ENCODE measurements around the gene ZDHHC18. TPM values are rescaled to one million over a fixed set of nuclear protein-coding genes. Genes with fewer than 3 reads are reported as not detected.

Gene ZDHHC18
- polyA plus RNA-seq, 2 donors, result 14.4 to 15.0 TPM

- Histone ChIP-seq H3K27ac (ENCODE audit: low read depth in 2 of 2, low read length in 1 of 2) (no peak overlapping the region), H3K36me3 (ENCODE audit: control insufficient read depth in 2 of 2, insufficient read depth in 2 of 2, low read length in 1 of 2) (peaks cover 7 to 34% of the 10 kb centered on the region in 2 donors), H3K9me3 (ENCODE audit: control insufficient read depth in 2 of 2, insufficient read depth in 1 of 2, low read depth in 1 of 2, low read length in 1 of 2) (no peaks in the 10 kb centered on the region), H3K4me1 (ENCODE audit: control insufficient read depth in 2 of 2, insufficient read depth in 2 of 2, low read length in 1 of 2) (peaks cover 0 to 8% of the 10 kb centered on the region in 2 donors), H3K27me3 (ENCODE audit: control insufficient read depth in 1 of 2, insufficient read depth in 2 of 2, low read length in 2 of 2) (no peaks in the 10 kb centered on the region), H3K4me3 (ENCODE audit: low read depth in 1 of 2, low read length in 2 of 2) (no peak overlapping the region)
- WGBS, 2 donors, result 88 to 89% methylated on average over 1 of the region's 1 CpG
Measured at GRCh38 chr1:26887125-26887524, 60.6 kb downstream of the ZDHHC18 start.

- Histone ChIP-seq H3K4me3 (ENCODE audit: low read depth in 1 of 2, low read length in 2 of 2) (no peak overlapping the region), H3K4me1 (ENCODE audit: control insufficient read depth in 2 of 2, insufficient read depth in 2 of 2, low read length in 1 of 2) (peaks cover 0 to 8% of the 10 kb centered on the region in 2 donors), H3K27ac (ENCODE audit: low read depth in 2 of 2, low read length in 1 of 2) (no peak overlapping the region), H3K27me3 (ENCODE audit: control insufficient read depth in 1 of 2, insufficient read depth in 2 of 2, low read length in 2 of 2) (no peaks in the 10 kb centered on the region), H3K36me3 (ENCODE audit: control insufficient read depth in 2 of 2, insufficient read depth in 2 of 2, low read length in 1 of 2) (peaks cover 3 to 32% of the 10 kb centered on the region in 2 donors), H3K9me3 (ENCODE audit: control insufficient read depth in 2 of 2, insufficient read depth in 1 of 2, low read depth in 1 of 2, low read length in 1 of 2) (no peaks in the 10 kb centered on the region)
- WGBS, 2 donors, result 87 to 92% methylated on average over 1 of the region's 1 CpG
Measured at GRCh38 chr1:26888231-26888630, 61.7 kb downstream of the ZDHHC18 start.

GRCh38 chr1:26889551-26890466 lies 63.3 kb downstream of the ZDHHC18 start, which contains the start of gene GPN2:
GPN2 (minus strand) TSS chr1:26890283; CDS start chr1:26890096, 187 bp downstream.
- no peaks in the 10 kb centered on the region for H3K27me3 ChIP-seq (ENCODE audit: control insufficient read depth in 1 of 2, insufficient read depth in 2 of 2, low read length in 2 of 2)
- WGBS, 2 donors, result 1% methylated on average over 89 of the region's 89 CpGs
- H3K36me3 ChIP-seq (ENCODE audit: control insufficient read depth in 2 of 2, insufficient read depth in 2 of 2, low read length in 1 of 2), result peaks cover 10 to 26% of the 10 kb centered on the region in 2 donors
- H3K27ac ChIP-seq (ENCODE audit: low read depth in 2 of 2, low read length in 1 of 2), result peak within 1 kb of the TSS; percentile 93 to 96
- H3K9me3 ChIP-seq (ENCODE audit: control insufficient read depth in 2 of 2, insufficient read depth in 1 of 2, low read depth in 1 of 2, low read length in 1 of 2), result no peaks in the 10 kb centered on the region
- H3K4me3 ChIP-seq (ENCODE audit: low read depth in 1 of 2, low read length in 2 of 2), result peak within 1 kb of the TSS; percentile 95 to 97
- H3K4me1 ChIP-seq (ENCODE audit: control insufficient read depth in 2 of 2, insufficient read depth in 2 of 2, low read length in 1 of 2), result peaks cover 0 to 8% of the 10 kb centered on the region in 2 donors

GRCh38 chr1:26890467-26890796 lies 63.9 kb downstream of the ZDHHC18 start:
- H3K4me1 ChIP-seq (ENCODE audit: control insufficient read depth in 2 of 2, insufficient read depth in 2 of 2, low read length in 1 of 2), result peaks cover 0 to 8% of the 10 kb centered on the region in 2 donors
- 1 to 2% methylated on average over 12 of the region's 12 CpGs for WGBS, 2 donors
- peak overlapping the region; percentile 93 to 96 for H3K27ac ChIP-seq (ENCODE audit: low read depth in 2 of 2, low read length in 1 of 2)
- H3K27me3 ChIP-seq (ENCODE audit: control insufficient read depth in 1 of 2, insufficient read depth in 2 of 2, low read length in 2 of 2), result no peaks in the 10 kb centered on the region
- H3K4me3 ChIP-seq (ENCODE audit: low read depth in 1 of 2, low read length in 2 of 2), result peak overlapping the region; percentile 95 to 97
- H3K9me3 ChIP-seq (ENCODE audit: control insufficient read depth in 2 of 2, insufficient read depth in 1 of 2, low read depth in 1 of 2, low read length in 1 of 2), result no peaks in the 10 kb centered on the region
- peaks cover 10 to 22% of the 10 kb centered on the region in 2 donors for H3K36me3 ChIP-seq (ENCODE audit: control insufficient read depth in 2 of 2, insufficient read depth in 2 of 2, low read length in 1 of 2)

GRCh38 chr1:26894263-26894662 lies 67.8 kb downstream of the ZDHHC18 start:
- Histone ChIP-seq H3K27ac (ENCODE audit: low read depth in 2 of 2, low read length in 1 of 2) (no peak overlapping the region), H3K4me3 (ENCODE audit: low read depth in 1 of 2, low read length in 2 of 2) (no peak overlapping the region), H3K27me3 (ENCODE audit: control insufficient read depth in 1 of 2, insufficient read depth in 2 of 2, low read length in 2 of 2) (no peaks in the 10 kb centered on the region), H3K4me1 (ENCODE audit: control insufficient read depth in 2 of 2, insufficient read depth in 2 of 2, low read length in 1 of 2) (peaks cover 0 to 6% of the 10 kb centered on the region in 2 donors), H3K36me3 (ENCODE audit: control insufficient read depth in 2 of 2, insufficient read depth in 2 of 2, low read length in 1 of 2) (peaks cover 17 to 19% of the 10 kb centered on the region in 2 donors), H3K9me3 (ENCODE audit: control insufficient read depth in 2 of 2, insufficient read depth in 1 of 2, low read depth in 1 of 2, low read length in 1 of 2) (no peaks in the 10 kb centered on the region)
- WGBS, 2 donors, result 81 to 89% methylated on average over 13 of the region's 13 CpGs

- Histone ChIP-seq H3K27me3 (ENCODE audit: control insufficient read depth in 1 of 2, insufficient read depth in 2 of 2, low read length in 2 of 2) (no peaks in the 10 kb centered on the region), H3K36me3 (ENCODE audit: control insufficient read depth in 2 of 2, insufficient read depth in 2 of 2, low read length in 1 of 2) (peaks cover 14 to 16% of the 10 kb centered on the region in 2 donors), H3K4me1 (ENCODE audit: control insufficient read depth in 2 of 2, insufficient read depth in 2 of 2, low read length in 1 of 2) (no peaks in the 10 kb centered on the region), H3K4me3 (ENCODE audit: low read depth in 1 of 2, low read length in 2 of 2) (no peak overlapping the region), H3K27ac (ENCODE audit: low read depth in 2 of 2, low read length in 1 of 2) (no peak overlapping the region), H3K9me3 (ENCODE audit: control insufficient read depth in 2 of 2, insufficient read depth in 1 of 2, low read depth in 1 of 2, low read length in 1 of 2) (no peaks in the 10 kb centered on the region)
- WGBS, 2 donors, result 90 to 93% methylated on average over 9 of the region's 9 CpGs
Measured at GRCh38 chr1:26897351-26897750, 70.9 kb downstream of the ZDHHC18 start.

GRCh38 chr1:26900001-26900814 lies 73.7 kb downstream of the ZDHHC18 start, which contains the start of gene GPATCH3:
GPATCH3 (minus strand) TSS chr1:26900467; CDS start chr1:26900442, 25 bp downstream.
- 0% methylated on average over 50 of the region's 50 CpGs for WGBS, 2 donors
- Histone ChIP-seq H3K27me3 (ENCODE audit: control insufficient read depth in 1 of 2, insufficient read depth in 2 of 2, low read length in 2 of 2) (no peaks in the 10 kb centered on the region), H3K27ac (ENCODE audit: low read depth in 2 of 2, low read length in 1 of 2) (peak within 1 kb of the TSS; percentile 63 to 97), H3K4me1 (ENCODE audit: control insufficient read depth in 2 of 2, insufficient read depth in 2 of 2, low read length in 1 of 2) (no peaks in the 10 kb centered on the region), H3K36me3 (ENCODE audit: control insufficient read depth in 2 of 2, insufficient read depth in 2 of 2, low read length in 1 of 2) (peaks cover 7% of the 10 kb centered on the region in 2 donors), H3K9me3 (ENCODE audit: control insufficient read depth in 2 of 2, insufficient read depth in 1 of 2, low read depth in 1 of 2, low read length in 1 of 2) (no peaks in the 10 kb centered on the region), H3K4me3 (ENCODE audit: low read depth in 1 of 2, low read length in 2 of 2) (peak within 1 kb of the TSS; percentile 73 to 99)

- Histone ChIP-seq H3K4me3 (ENCODE audit: low read depth in 1 of 2, low read length in 2 of 2) (peak overlapping the region; percentile 73 to 99), H3K27me3 (ENCODE audit: control insufficient read depth in 1 of 2, insufficient read depth in 2 of 2, low read length in 2 of 2) (no peaks in the 10 kb centered on the region), H3K27ac (ENCODE audit: low read depth in 2 of 2, low read length in 1 of 2) (peak overlapping the region in 1 of 2 donors; percentile 63), H3K4me1 (ENCODE audit: control insufficient read depth in 2 of 2, insufficient read depth in 2 of 2, low read length in 1 of 2) (no peaks in the 10 kb centered on the region), H3K36me3 (ENCODE audit: control insufficient read depth in 2 of 2, insufficient read depth in 2 of 2, low read length in 1 of 2) (peaks cover 6 to 7% of the 10 kb centered on the region in 2 donors), H3K9me3 (ENCODE audit: control insufficient read depth in 2 of 2, insufficient read depth in 1 of 2, low read depth in 1 of 2, low read length in 1 of 2) (no peaks in the 10 kb centered on the region)
- WGBS, 2 donors, result 60 to 67% methylated on average over 17 to 18 of the region's 18 CpGs
Measured at GRCh38 chr1:26900815-26901511, 74.5 kb downstream of the ZDHHC18 start.

Measured in esophagus (tissue), 2 donors.